Thoracic aorta (tissue), 2 donors: Measurements from ENCODE around the gene ATAD3C. TPM values are rescaled to one million over a fixed set of nuclear protein-coding genes. Genes with fewer than 3 reads are reported as not detected.

ENCODE experiments used
- ATAC-seq: fragments of 150-250 bp; one replicate; pipeline ENCODE4 v1.8.0; 2017; ENCODE audit warnings: low read depth; ENCODE audit not compliant: insufficient number of reproducible peaks, low FRiP score
- DNase-seq: peaks from one replicate; pipeline ENCODE4 v3.0.0-alpha.2; 2020; ENCODE audit warnings: low spot score
- H3K27ac ChIP-seq, 2 donors: fragments of 200-600 bp; sonication (generic); 1 replicate in 1 of 2; 2 replicates in 1 of 2; pipeline ENCODE4 v1.5.1; 2016; ENCODE audit warnings: mild to moderate bottlenecking in 2 of 2, moderate library complexity in 2 of 2
- H3K27me3 ChIP-seq: fragments of 200-600 bp; sonication (generic); replicated peaks from 2 replicates; pipeline ENCODE4 v1.6.0; 2016; ENCODE audit warnings: mild to moderate bottlenecking; ENCODE audit not compliant: insufficient read depth
- H3K36me3 ChIP-seq: fragments of 200-600 bp; sonication (generic); one replicate; pipeline ENCODE4 v1.5.1; 2016
- H3K4me1 ChIP-seq, 2 donors: fragments of 200-600 bp; sonication (generic); 1 replicate in 1 of 2; 2 replicates in 1 of 2; pipeline versions ENCODE4 v1.5.1 to v1.6.0; 2016; ENCODE audit warnings: low read depth in 2 of 2, mild to moderate bottlenecking in 1 of 2; ENCODE audit not compliant: control insufficient read depth in 1 of 2
- H3K4me3 ChIP-seq: fragments of 200-600 bp; sonication (generic); 2 replicates; pipeline ENCODE4 v1.5.1; 2016; ENCODE audit warnings: mild to moderate bottlenecking
- H3K9me3 ChIP-seq: fragments of 200-600 bp; sonication (generic); 2 replicates; pipeline ENCODE4 v1.5.1; 2016
- CTCF ChIP-seq: fragments of 200-600 bp; sonication (generic); IDR thresholded peaks from one replicate; pipeline ENCODE4 v1.5.1; 2019; ENCODE audit warnings: antibody characterized with exemption
- total RNA-seq, 2 donors: library from RNA; depleted of rRNA; stranded (reverse); fragments of >200 nt; gene quantifications; one replicate each; pipeline versions ENCODE4 v1.1.0 to v1.2.3, GENCODE V29; 2016

ATAD3C gene
- total RNA-seq = under 1 TPM in 1 of 2 donors, not detected in 1; 0.27 TPM

GRCh38 chr1:1449099-1449739, at the start of gene ATAD3C:
Gene ATAD3C, plus strand, starts transcription at chr1:1449689. Its CDS starts 995 bp downstream, at chr1:1450684.
- H3K4me1 ChIP-seq = no peaks in the 10 kb centered on the region
- H3K36me3 ChIP-seq = no peaks in the 10 kb centered on the region
- no peak for TF ChIP-seq CTCF
- no peaks in the 10 kb centered on the region for H3K9me3 ChIP-seq
- no peak within 1 kb of the TSS for H3K4me3 ChIP-seq
- no peak within 1 kb of the TSS for H3K27ac ChIP-seq
- DNase-seq (no peak), ATAC-seq (no peak)
- no peaks in the 10 kb centered on the region for H3K27me3 ChIP-seq

GRCh38 chr1:1399872-1400575, 49.5 kb upstream of the ATAD3C start:
- H3K27ac ChIP-seq = peak overlapping the region; percentile 86 to 87
- peak overlapping the region; percentile 94 for H3K4me3 ChIP-seq
- peaks cover 20 to 36% of the 10 kb centered on the region in 2 donors for H3K4me1 ChIP-seq
- H3K36me3 ChIP-seq = peaks cover 55% of the 10 kb centered on the region
- DNase-seq (no peak), ATAC-seq (no peak)
- no peaks in the 10 kb centered on the region for H3K9me3 ChIP-seq
- no peak for TF ChIP-seq CTCF
- no peaks in the 10 kb centered on the region for H3K27me3 ChIP-seq

GRCh38 chr1:1400576-1401456, 48.7 kb upstream of the ATAD3C start:
- Histone ChIP-seq H3K4me3 (peak overlapping the region; percentile 94), H3K27ac (peak overlapping the region in 1 of 2 donors; percentile 87), H3K36me3 (peaks cover 53% of the 10 kb centered on the region), H3K4me1 (peaks cover 21 to 44% of the 10 kb centered on the region in 2 donors), H3K9me3 (no peaks in the 10 kb centered on the region), H3K27me3 (no peaks in the 10 kb centered on the region)
- TF ChIP-seq CTCF = no peak
- ATAC-seq (no peak), DNase-seq (no peak)

- no peak overlapping the region for H3K27ac ChIP-seq
- no peak for TF ChIP-seq CTCF
- H3K4me1 ChIP-seq = peaks cover 28 to 51% of the 10 kb centered on the region in 2 donors
- H3K9me3 ChIP-seq = no peaks in the 10 kb centered on the region
- DNase-seq (no peak), ATAC-seq (no peak)
- no peaks in the 10 kb centered on the region for H3K27me3 ChIP-seq
- peaks cover 47% of the 10 kb centered on the region for H3K36me3 ChIP-seq
- H3K4me3 ChIP-seq = no peak overlapping the region
Observed at GRCh38 chr1:1401457-1402010, 48.0 kb upstream of the ATAD3C start.
